GM21390 (cell line): ENCODE data around the gene ATP1A3.
"Not testable (repeated sequence)": the region's sequence is repeated elsewhere in the genome, so short reads cannot be mapped to it uniquely, and the experiment has no call there.

Source experiments
- ATAC-seq: cut with Tn5 transposase; IDR thresholded peaks from one replicate; pipeline ENCODE4 v1.9.1; 2021; ENCODE audit not compliant: unreplicated experiment

The ATP1A3 gene

GRCh38 chr19:41951686-41952172, 42.3 kb downstream of the ATP1A3 start:
- no peak for ATAC-seq

GRCh38 chr19:41947091-41947490, 46.9 kb downstream of the ATP1A3 start:
- no peak for ATAC-seq

GRCh38 chr19:41945135-41945766, 48.8 kb downstream of the ATP1A3 start:
- ATAC-seq: peak; percentile 74

- no peak for ATAC-seq
Measured at GRCh38 chr19:41944336-41944735, 49.7 kb downstream of the ATP1A3 start.

- no peak for ATAC-seq
Measured at GRCh38 chr19:41941410-41942202, 52.4 kb downstream of the ATP1A3 start.

- ATAC-seq: no peak
Measured at GRCh38 chr19:41940731-41941409, 53.2 kb downstream of the ATP1A3 start.

GRCh38 chr19:41939861-41940730, 53.9 kb downstream of the ATP1A3 start:
- ATAC-seq: no peak

GRCh38 chr19:41939209-41939608, 54.8 kb downstream of the ATP1A3 start:
- ATAC-seq: not testable (repeated sequence)

GRCh38 chr19:41937525-41938468, 56.2 kb downstream of the ATP1A3 start:
- no peak for ATAC-seq

- no peak for ATAC-seq
Measured at GRCh38 chr19:41936961-41937360, 57.1 kb downstream of the ATP1A3 start.

GRCh38 chr19:41936416-41936850, 57.6 kb downstream of the ATP1A3 start:
- ATAC-seq: no peak

- ATAC-seq: no peak
Measured at GRCh38 chr19:41935760-41936415, 58.1 kb downstream of the ATP1A3 start.

GRCh38 chr19:41934849-41935374, 59.1 kb downstream of the ATP1A3 start:
- ATAC-seq: no peak

- ATAC-seq: no peak
Measured at GRCh38 chr19:41933693-41934426, 60.2 kb downstream of the ATP1A3 start.

- ATAC-seq: no peak
Measured at GRCh38 chr19:41932720-41933332, 61.2 kb downstream of the ATP1A3 start.

GRCh38 chr19:41932259-41932719, 61.7 kb downstream of the ATP1A3 start:
- ATAC-seq: no peak

- ATAC-seq: no peak
Measured at GRCh38 chr19:41930926-41931592, 63.0 kb downstream of the ATP1A3 start.
